K562 (cell line): Measurements from ENCODE around the gene PCAT6. TPM values are rescaled to one million over a fixed set of nuclear protein-coding genes. Genes with fewer than 3 reads are reported as not detected.

ENCODE experiments used
- BRD9 ChIP-seq: fragments of 450-650 bp; IDR thresholded peaks from 2 replicates; pipeline ENCODE4 v1.6.1; 2018; ENCODE audit warnings: low read depth; ENCODE audit not compliant: partially characterized antibody
- COPS2 ChIP-seq: fragments of 450-650 bp; conservative IDR thresholded peaks from 2 replicates; pipeline ENCODE4 v1.6.1; 2016; ENCODE audit warnings: mild to moderate bottlenecking, moderate library complexity
- E2F5 ChIP-seq: sonication (generic); formaldehyde crosslinking; IDR thresholded peaks from 2 replicates; pipeline ENCODE4 v1.8.0; 2022; ENCODE audit warnings: mild to moderate bottlenecking, missing genetic modification reagents
- EWSR1 ChIP-seq: fragments of 450-650 bp; IDR thresholded peaks from 2 replicates; pipeline ENCODE4 v1.6.1; 2018; ENCODE audit warnings: borderline replicate concordance, mild to moderate bottlenecking, low read depth, moderate library complexity; ENCODE audit not compliant: partially characterized antibody
- FOXJ3 ChIP-seq: sonication (generic); formaldehyde crosslinking; IDR thresholded peaks from 2 replicates; pipeline ENCODE4 v1.4.0; 2020; ENCODE audit warnings: mild to moderate bottlenecking, missing genetic modification reagents
- FUS ChIP-seq: fragments of 200-400 bp; formaldehyde crosslinking; optimal IDR thresholded peaks from 2 replicates; pipeline ENCODE3; 2017; ENCODE audit warnings: low read depth, low read length
- GTF2F1 ChIP-seq: IDR thresholded peaks from 2 replicates; pipeline ENCODE4 v1.6.1; 2011; ENCODE audit warnings: low read depth, low read length, improper control_type of control experiment
- HINFP ChIP-seq: fragments of 450-650 bp; conservative IDR thresholded peaks from 2 replicates; pipeline ENCODE4 v1.6.1; 2016; ENCODE audit warnings: missing genetic modification characterization, low read depth, mild to moderate bottlenecking, control low read depth, missing compliant biosample characterization
- HNRNPK ChIP-seq: fragments of 200-400 bp; formaldehyde crosslinking; IDR thresholded peaks from one replicate; pipeline ENCODE4 v1.6.1; 2018; ENCODE audit warnings: mild to moderate bottlenecking, low read depth, low read length; ENCODE audit not compliant: poor library complexity, severe bottlenecking
- KAT2B ChIP-seq: IDR thresholded peaks from one replicate; pipeline ENCODE4 v1.6.1; 2012; ENCODE audit warnings: low read depth, mild to moderate bottlenecking, control low read depth, inconsistent platforms, low read length, moderate library complexity
- MED1 ChIP-seq: sonication (generic); formaldehyde crosslinking; IDR thresholded peaks from 2 replicates; pipeline ENCODE4 v1.8.1; 2023; ENCODE audit warnings: missing genetic modification reagents, borderline replicate concordance
- MTA1 ChIP-seq: fragments of 450-650 bp; IDR thresholded peaks from 2 replicates; pipeline ENCODE4 v1.6.1; 2017; ENCODE audit warnings: borderline replicate concordance
- MYC ChIP-seq, 2 experiments: fragments of 250-450 bp in 1 of 2; sonication (Bioruptor Pico) in 1 of 2; IDR thresholded peaks; 2 replicates each; pipeline versions ENCODE4 v1.5.1 to v1.6.1; 2012 to 2021; ENCODE audit warnings: low read depth in 2 of 2, borderline replicate concordance in 1 of 2, improper control_type of control experiment in 1 of 2, low read length in 1 of 2, mild to moderate bottlenecking in 1 of 2, moderate library complexity in 1 of 2
- NR2C2 ChIP-seq, 2 experiments: fragments of 200-800 bp in 1 of 2; sonication (Bioruptor generic) in 1 of 2; sonication (generic) in 1 of 2; formaldehyde crosslinking in 1 of 2; IDR thresholded peaks; 2 replicates each; pipeline versions ENCODE4 v1.6.1 to v1.8.0; 2016 to 2022; ENCODE audit warnings: mild to moderate bottlenecking in 1 of 2, missing compliant biosample characterization in 1 of 2, missing genetic modification characterization in 1 of 2, missing genetic modification reagents in 1 of 2
- PHF20 ChIP-seq: fragments of 450-650 bp; IDR thresholded peaks from 2 replicates; pipeline ENCODE4 v1.6.1; 2018; ENCODE audit not compliant: partially characterized antibody
- PHF8 ChIP-seq: fragments of 200-600 bp; sonication (generic); IDR thresholded peaks from 2 replicates; pipeline ENCODE4 v1.6.1; 2012; ENCODE audit warnings: mixed run types, mild to moderate bottlenecking, inconsistent platforms, low read length, moderate library complexity, borderline replicate concordance
- SNAPC5 ChIP-seq: fragments of 250-450 bp; sonication (Bioruptor Pico); IDR thresholded peaks from 2 replicates; pipeline ENCODE4 v1.8.0; 2021; ENCODE audit warnings: moderate library complexity, mild to moderate bottlenecking, inconsistent platforms
- TBP ChIP-seq: optimal IDR thresholded peaks from 2 replicates; pipeline ENCODE3; 2011; ENCODE audit warnings: low read depth, low read length, improper control_type of control experiment
- UBTF ChIP-seq, 2 experiments: IDR thresholded peaks; 2 replicates each; pipeline ENCODE4 v1.6.1; 2012; ENCODE audit warnings: improper control_type of control experiment in 2 of 2, low read depth in 2 of 2, low read length in 2 of 2, borderline replicate concordance in 1 of 2
- ZNF224 ChIP-seq: sonication (generic); formaldehyde crosslinking; IDR thresholded peaks from 2 replicates; pipeline ENCODE4 v1.8.0; 2022; ENCODE audit warnings: mild to moderate bottlenecking, missing genetic modification reagents
- ZNF551 ChIP-seq: fragments of 250-450 bp; sonication (Bioruptor Pico); IDR thresholded peaks from 2 replicates; pipeline ENCODE4 v1.5.0; 2021; ENCODE audit warnings: mild to moderate bottlenecking, moderate library complexity
- polyA plus RNA-seq, 8 experiments: library from polyadenylated mRNA; depleted of rRNA in 4 of 8; stranded (reverse) in 5 of 8; unstranded in 3 of 8; fragments of >200 nt; fragmentation: Nextera tagmentation in 2 of 8; fragmentation: Illumina TruSeq in 1 of 8; extraction: Ambion mirVana in 2 of 8; extraction: Trizol in 1 of 8; gene quantifications; 2 replicates each; pipeline versions ENCODE4 v1.2.1 to v1.2.3, GENCODE V29; 2011 to 2014; ENCODE audit warnings: inconsistent platforms in 1 of 8, missing spikeins in 1 of 8
- total RNA-seq, 7 experiments: library from RNA; depleted of rRNA in 6 of 7; stranded (reverse); fragments of >200 nt in 6 of 7; fragmentation: Illumina TruSeq in 2 of 7; extraction: Trizol in 2 of 7; gene quantifications; 2 replicates each; pipeline versions ENCODE4 v1.2.1 to v1.2.3, GENCODE V29; 2011 to 2021; ENCODE audit warnings: low replicate concordance in 1 of 7

Gene PCAT6
- total and polyA plus RNA-seq, 9 of the 15 experiments (the other 6 are each of a cell fraction or from before 2014, with no cell fraction given): 0.25 to 2.4 (median 0.54) TPM; not detected in 1

GRCh38 chr1:202810615-202811295, at the start of gene PCAT6 (continued):
- TF ChIP-seq UBTF (IDR thresholded peaks at IDR 0.05; ENCODE audit: borderline replicate concordance in 1 of 2, low read depth in 2 of 2, low read length in 2 of 2) (peak; percentile 43 to 55; a peak in 1 of 4 replicates), MYC (IDR thresholded peaks at IDR 0.05; ENCODE audit: low read depth, low read length) (peak; percentile 87; the same call in 1 of the 2 replicates), MYC (CRISPR knock-in tag; IDR thresholded peaks at IDR 0.05; ENCODE audit: borderline replicate concordance, low read depth) (no peak), E2F5 (CRISPR knock-in tag) (no peak), BRD9 (no peak), MTA1 (peak; percentile 63; the same call in 1 of the 2 replicates), HNRNPK (peak; percentile 88), COPS2 (no peak), ZNF551 (no peak), NR2C2 (CRISPR knock-in tag; IDR thresholded peaks at IDR 0.05) (0 out of 2 replicates have a peak, but pooled peaks have one; percentile 16), NR2C2 (tag; IDR thresholded peaks at IDR 0.05) (peak; percentile 81), FUS (no peak), TBP (peak; percentile 69), EWSR1 (no peak), GTF2F1 (no peak), FOXJ3 (CRISPR knock-in tag) (no peak), ZNF224 (CRISPR knock-in tag) (no peak), SNAPC5 (CRISPR knock-in tag) (no peak), MED1 (CRISPR knock-in tag) (no peak), PHF8 (peak; percentile 77; the same call in 1 of the 2 replicates), PHF20 (no peak), KAT2B (no peak), HINFP (no peak)
